Activated T-helper 17 cell treated with anti-CD3 and anti-CD28 coated beads, Interleukin-2, amount 50 U/mL, for 72 hours (primary cell): Measurements from ENCODE around the gene NET1. TPM values are rescaled to one million over a fixed set of nuclear protein-coding genes. Genes with fewer than 3 reads are reported as not detected.
A peak's percentile ranks its signal among the peaks of the same experiment; 100 is the strongest.
"Not testable (repeated sequence)": the region's sequence is repeated elsewhere in the genome, so short reads cannot be mapped to it uniquely, and the experiment has no call there.

Experiments
- ATAC-seq: fragments of 150-1000 bp; cut with Tn5 transposase; replicated peaks from 2 replicates; pipeline ENCODE4 v1.10.0; 2021; ENCODE audit warnings: mild to moderate bottlenecking, moderate library complexity
- H3K27ac Mint-ChIP-seq: one replicate; pipeline ENCODE4 v1.8.0; 2022; ENCODE audit warnings: mixed read lengths
- H3K27me3 Mint-ChIP-seq: one replicate; pipeline ENCODE4 v1.8.0; 2022; ENCODE audit warnings: mixed read lengths
- H3K36me3 Mint-ChIP-seq: one replicate; pipeline ENCODE4 v1.8.0; 2022; ENCODE audit warnings: low read depth, mild to moderate bottlenecking, mixed read lengths
- H3K4me1 Mint-ChIP-seq: one replicate; pipeline ENCODE4 v1.8.0; 2022; ENCODE audit warnings: mixed read lengths
- H3K4me3 Mint-ChIP-seq: one replicate; pipeline ENCODE4 v1.8.0; 2022; ENCODE audit warnings: mild to moderate bottlenecking, mixed read lengths
- H3K9me3 Mint-ChIP-seq: one replicate; pipeline ENCODE4 v1.8.0; 2022; ENCODE audit warnings: mixed read lengths
- total RNA-seq, 2 donors: library from RNA; stranded (reverse); gene quantifications; one replicate each; pipeline ENCODE4 v1.2.3, GENCODE V29; 2022

NET1 gene, protein sequence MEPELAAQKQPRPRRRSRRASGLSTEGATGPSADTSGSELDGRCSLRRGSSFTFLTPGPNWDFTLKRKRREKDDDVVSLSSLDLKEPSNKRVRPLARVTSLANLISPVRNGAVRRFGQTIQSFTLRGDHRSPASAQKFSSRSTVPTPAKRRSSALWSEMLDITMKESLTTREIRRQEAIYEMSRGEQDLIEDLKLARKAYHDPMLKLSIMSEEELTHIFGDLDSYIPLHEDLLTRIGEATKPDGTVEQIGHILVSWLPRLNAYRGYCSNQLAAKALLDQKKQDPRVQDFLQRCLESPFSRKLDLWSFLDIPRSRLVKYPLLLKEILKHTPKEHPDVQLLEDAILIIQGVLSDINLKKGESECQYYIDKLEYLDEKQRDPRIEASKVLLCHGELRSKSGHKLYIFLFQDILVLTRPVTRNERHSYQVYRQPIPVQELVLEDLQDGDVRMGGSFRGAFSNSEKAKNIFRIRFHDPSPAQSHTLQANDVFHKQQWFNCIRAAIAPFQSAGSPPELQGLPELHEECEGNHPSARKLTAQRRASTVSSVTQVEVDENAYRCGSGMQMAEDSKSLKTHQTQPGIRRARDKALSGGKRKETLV
- total RNA-seq = 10 to 100 TPM; 17.0 to 39.6 TPM

DNA sequence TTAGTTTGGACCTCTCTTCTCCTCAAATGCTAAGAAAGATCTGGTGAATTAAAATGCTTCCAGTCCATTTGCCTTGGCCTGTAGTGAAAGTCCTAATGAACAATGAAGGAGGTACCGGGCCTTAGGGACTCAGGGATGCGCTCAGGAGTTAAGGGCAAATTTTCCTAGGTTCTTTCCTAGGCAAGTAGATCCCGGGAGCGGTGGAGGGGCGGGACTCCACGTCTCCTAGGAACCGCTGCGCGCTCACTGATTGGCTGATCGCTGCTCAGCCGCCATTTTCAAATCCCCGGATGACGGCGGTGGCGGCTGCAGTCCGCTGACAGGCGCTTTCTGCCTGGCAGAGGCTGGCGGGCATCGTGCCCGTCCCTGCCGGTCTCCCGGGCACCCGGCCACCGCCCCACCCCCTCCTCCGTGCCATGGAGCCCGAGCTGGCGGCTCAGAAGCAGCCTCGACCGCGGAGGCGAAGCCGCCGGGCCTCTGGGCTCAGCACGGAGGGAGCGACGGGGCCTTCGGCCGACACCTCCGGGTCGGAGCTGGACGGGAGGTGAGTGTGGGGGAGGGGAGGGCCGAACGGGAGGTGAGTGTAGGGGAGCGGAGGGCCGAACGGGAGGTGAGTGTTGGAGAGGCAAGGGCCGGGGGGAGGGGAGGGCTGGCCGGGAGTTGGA lies at the start of gene NET1:
Gene NET1, plus strand, starts transcription at position 281 of the 665 bp plus-strand sequence. Its CDS starts 136 bp downstream, at position 417.
- Mint-ChIP-seq H3K4me3 (no peak within 1 kb of the TSS), H3K9me3 (no peaks in the 10 kb centered on the region), H3K4me1 (no peaks in the 10 kb centered on the region), H3K27ac (peak within 1 kb of the TSS; percentile 18), H3K36me3 (no peaks in the 10 kb centered on the region), H3K27me3 (peaks cover 16% of the 10 kb centered on the region)
- ATAC-seq = peak; percentile 97

DNA sequence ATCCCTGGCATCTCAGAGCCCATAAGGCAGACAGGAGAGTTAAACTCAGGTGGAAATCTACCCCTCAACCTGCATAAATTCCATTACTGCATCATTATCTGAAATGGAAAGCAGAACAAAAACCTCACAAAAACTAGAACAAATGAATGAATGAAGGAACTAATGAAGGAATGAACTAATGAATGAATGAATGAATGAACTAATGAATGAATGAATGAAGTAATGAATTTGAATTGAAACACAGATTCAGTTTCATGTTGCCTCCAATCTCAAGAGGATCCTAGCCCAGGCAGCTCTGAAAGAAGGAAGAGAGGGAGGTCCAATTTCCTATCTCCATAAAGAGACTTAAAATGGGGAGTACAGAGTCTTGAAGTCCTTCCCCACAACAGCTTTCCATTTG lies 49.5 kb upstream of the NET1 start:
- Mint-ChIP-seq H3K9me3 (no peaks in the 10 kb centered on the region), H3K4me1 (no peaks in the 10 kb centered on the region), H3K4me3 (no peak overlapping the region), H3K27me3 (peaks cover 19% of the 10 kb centered on the region), H3K27ac (no peak overlapping the region), H3K36me3 (no peaks in the 10 kb centered on the region)
- no peak for ATAC-seq

DNA sequence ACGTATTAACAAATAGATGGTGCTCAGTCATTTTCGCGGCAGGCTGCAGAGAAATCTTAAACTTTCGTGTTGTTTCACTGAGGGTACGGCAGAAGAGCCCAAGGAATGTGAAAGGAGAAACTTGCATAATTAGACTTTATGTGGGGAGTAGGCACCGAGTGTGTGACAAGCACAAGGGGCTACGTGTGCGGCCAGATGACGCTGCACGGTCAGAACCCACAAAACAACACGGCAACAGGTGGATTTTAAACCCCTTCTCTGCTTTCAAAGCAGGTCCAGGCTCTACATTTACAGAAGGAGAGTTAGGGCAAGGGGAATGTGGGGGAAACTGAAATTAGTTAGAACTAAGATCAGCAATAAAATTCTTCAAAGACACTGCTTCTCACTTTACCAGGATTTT lies 48.0 kb upstream of the NET1 start:
- peaks cover 12% of the 10 kb centered on the region for H3K27me3 Mint-ChIP-seq
- no peaks in the 10 kb centered on the region for H3K36me3 Mint-ChIP-seq
- H3K27ac Mint-ChIP-seq = no peak overlapping the region
- ATAC-seq = no peak
- no peak overlapping the region for H3K4me3 Mint-ChIP-seq
- H3K9me3 Mint-ChIP-seq = no peaks in the 10 kb centered on the region
- no peaks in the 10 kb centered on the region for H3K4me1 Mint-ChIP-seq

DNA sequence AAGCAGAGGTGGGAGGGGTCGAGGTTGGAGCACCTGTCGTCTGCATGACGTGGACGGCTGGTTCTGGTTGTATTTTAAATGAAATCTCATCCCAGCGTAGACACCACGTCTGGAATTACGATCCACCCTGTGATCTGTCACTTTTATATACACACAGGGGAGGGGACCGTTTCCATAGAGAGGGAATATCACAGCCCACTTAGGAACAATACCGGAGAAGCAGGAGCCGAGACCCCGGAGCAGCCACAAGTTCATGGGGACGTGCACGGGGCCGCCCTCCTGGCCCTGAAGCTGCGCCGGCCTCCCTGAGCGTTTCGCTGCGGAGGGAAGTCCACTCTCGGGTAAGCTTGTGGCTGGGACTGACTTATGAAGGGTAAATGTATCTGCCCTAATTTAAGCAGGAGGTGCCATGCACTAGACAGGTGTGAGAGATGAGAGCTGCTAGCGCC lies 47.4 kb upstream of the NET1 start, which contains the start of gene UCN3:
Gene UCN3, plus strand, starts transcription at position 77 of the 449 bp plus-strand sequence. CDS start 8,755 bp downstream, outside the sequence.
- no peak within 1 kb of the TSS for H3K4me3 Mint-ChIP-seq
- ATAC-seq = no peak
- H3K27ac Mint-ChIP-seq = no peak within 1 kb of the TSS
- no peaks in the 10 kb centered on the region for H3K9me3 Mint-ChIP-seq
- peaks cover 9% of the 10 kb centered on the region for H3K27me3 Mint-ChIP-seq
- no peaks in the 10 kb centered on the region for H3K4me1 Mint-ChIP-seq
- H3K36me3 Mint-ChIP-seq = no peaks in the 10 kb centered on the region

DNA sequence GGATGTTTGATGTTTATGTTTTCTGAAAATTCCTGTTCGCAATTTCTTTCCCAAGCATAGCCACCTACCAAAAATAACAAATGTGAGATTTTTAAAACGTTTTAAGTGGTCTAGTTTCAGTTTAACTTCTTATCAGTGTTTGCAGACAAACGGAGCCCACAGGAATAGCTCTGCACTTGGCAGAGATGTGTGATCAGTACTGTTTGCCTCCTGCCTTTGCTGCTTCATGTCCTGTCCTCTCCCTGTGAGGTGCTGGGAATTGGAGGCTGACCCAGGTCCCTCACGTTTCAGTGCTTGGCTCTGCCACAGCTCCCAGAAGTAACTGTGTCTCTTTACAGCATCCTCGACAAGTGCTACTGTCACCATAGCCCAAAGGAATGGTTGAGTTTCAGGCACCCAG lies 46.4 kb upstream of the NET1 start:
- no peak for ATAC-seq
- no peak overlapping the region for H3K4me3 Mint-ChIP-seq
- H3K9me3 Mint-ChIP-seq = peaks cover 7% of the 10 kb centered on the region
- H3K27ac Mint-ChIP-seq = no peak overlapping the region
- peaks cover 4% of the 10 kb centered on the region for H3K27me3 Mint-ChIP-seq
- no peaks in the 10 kb centered on the region for H3K36me3 Mint-ChIP-seq
- H3K4me1 Mint-ChIP-seq = peaks cover 3% of the 10 kb centered on the region

DNA sequence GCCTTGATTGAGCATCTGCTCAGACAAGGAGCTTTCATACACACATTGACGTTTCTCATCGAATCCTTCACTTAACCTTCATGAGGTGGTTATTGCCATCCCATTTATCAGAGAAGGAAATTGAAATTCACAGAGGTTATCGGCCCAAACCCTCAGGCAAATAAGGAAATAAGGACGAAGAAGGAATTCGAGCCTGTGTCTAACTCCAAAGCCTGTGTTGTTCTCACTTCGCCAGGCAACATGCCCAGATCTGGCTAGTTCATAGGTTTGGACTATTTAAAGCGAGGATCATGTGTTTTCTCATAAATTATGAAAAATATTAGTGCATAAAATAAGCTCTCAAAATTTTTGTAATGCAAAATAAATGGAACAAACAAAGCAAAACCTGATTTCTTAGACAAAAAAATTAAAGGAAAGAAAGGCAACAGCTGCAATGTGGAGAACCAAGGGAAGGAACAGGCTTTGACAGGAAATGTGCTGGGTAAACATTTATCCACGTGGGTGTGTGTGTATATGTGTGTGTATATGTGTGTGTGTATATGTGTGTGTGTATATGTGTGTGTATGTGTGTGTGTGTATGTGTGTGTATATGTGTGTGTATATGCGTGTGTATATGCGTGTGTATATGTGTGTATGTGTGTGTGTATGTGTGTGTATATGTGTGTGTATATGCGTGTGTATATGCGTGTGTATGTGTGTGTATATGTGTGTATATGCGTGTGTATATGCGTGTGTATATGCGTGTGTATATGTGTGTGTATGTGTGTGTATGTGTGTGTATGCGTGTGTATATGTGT lies 42.8 kb upstream of the NET1 start:
- Mint-ChIP-seq H3K36me3 (no peaks in the 10 kb centered on the region), H3K4me1 (peaks cover 3% of the 10 kb centered on the region), H3K9me3 (peaks cover 9% of the 10 kb centered on the region), H3K27me3 (no peaks in the 10 kb centered on the region), H3K27ac (no peak overlapping the region), H3K4me3 (no peak overlapping the region)
- ATAC-seq = no peak

DNA sequence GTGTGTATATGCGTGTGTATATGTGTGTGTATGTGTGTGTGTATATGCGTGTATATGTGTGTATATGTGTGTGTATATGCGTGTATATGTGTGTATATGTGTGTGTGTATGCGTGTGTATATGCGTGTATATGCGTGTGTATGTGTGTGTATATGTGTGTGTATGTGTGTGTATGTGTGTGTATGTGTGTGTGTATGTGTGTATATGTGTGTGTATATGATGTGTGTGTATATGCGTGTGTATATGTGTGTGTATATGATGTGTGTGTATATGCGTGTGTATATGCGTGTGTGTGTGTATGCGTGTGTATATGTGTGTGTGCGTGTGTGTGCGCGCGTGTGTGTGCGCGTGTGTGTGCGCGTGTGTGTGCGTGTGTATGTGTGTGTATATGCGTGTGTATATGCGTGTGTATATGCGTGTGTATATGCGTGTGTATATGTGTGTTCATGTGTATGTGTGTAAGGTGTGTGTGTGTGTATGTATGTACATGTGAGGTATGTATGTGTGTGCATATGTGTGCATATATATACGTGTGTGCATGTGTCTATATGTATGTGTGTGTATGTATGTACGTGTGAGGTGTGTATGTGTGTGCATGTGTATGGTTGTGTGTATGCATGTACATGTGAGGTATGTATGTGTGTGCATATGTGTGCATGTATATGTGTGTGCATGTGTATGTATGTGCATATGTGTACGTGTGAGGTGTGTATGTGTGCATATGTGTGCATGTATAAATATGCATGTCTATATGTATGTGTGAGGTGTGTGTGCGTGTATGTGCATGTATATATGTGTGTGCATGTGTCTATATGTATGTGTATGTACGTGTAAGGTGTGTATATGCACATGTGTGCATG lies 41.6 kb upstream of the NET1 start:
- Mint-ChIP-seq H3K9me3 (peaks cover 9% of the 10 kb centered on the region), H3K27ac (no peak overlapping the region), H3K36me3 (no peaks in the 10 kb centered on the region), H3K27me3 (no peaks in the 10 kb centered on the region), H3K4me1 (peaks cover 3% of the 10 kb centered on the region), H3K4me3 (no peak overlapping the region)
- ATAC-seq = no peak

DNA sequence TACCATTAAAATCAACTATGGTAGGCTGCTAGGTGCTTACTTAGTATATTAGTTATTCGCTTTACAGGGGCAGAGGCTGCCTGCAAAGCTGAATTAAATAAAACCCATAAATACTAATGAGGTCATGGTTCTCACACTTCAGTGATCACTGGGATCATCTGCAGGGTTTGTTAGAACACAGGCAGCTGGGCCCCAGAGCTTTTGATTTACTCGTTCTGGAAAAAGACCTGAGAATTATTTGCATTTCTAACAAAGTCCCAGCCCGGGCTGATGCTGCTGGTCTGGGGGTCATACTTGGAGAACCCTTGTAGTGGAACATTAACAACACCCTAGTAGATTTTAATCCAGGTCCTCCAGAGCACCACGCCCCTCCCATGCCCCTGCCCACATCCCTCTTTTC lies 39.0 kb upstream of the NET1 start:
- no peak overlapping the region for H3K4me3 Mint-ChIP-seq
- ATAC-seq = no peak
- no peaks in the 10 kb centered on the region for H3K36me3 Mint-ChIP-seq
- H3K27me3 Mint-ChIP-seq = no peaks in the 10 kb centered on the region
- peaks cover 3% of the 10 kb centered on the region for H3K4me1 Mint-ChIP-seq
- peaks cover 9% of the 10 kb centered on the region for H3K9me3 Mint-ChIP-seq
- H3K27ac Mint-ChIP-seq = no peak overlapping the region

DNA sequence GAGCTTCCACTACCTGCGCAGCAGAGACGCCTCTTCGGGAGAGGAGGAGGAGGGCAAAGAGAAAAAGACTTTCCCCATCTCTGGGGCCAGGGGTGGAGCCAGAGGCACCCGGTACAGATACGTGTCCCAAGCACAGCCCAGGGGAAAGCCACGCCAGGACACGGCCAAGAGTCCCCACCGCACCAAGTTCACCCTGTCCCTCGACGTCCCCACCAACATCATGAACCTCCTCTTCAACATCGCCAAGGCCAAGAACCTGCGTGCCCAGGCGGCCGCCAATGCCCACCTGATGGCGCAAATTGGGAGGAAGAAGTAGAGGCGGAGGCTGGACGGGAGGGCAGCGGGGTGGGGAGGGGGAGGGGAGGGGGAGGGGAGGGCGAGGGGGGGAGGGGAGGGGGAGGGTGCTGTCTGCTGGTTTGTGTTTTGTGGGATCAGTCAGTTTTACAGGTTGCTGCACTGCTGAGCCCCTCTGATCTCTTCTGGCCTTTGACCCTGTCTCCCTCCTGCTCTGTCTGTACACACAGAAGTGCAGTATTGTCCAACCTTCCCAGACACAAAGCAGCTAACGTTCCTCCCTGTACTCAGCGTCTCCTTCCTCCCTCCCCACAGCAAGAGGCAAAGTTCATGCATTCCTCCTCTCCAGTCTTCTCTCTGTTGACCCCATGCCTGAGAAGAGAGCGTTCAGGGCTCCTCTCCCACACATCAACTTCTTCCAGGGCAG lies 38.3 kb upstream of the NET1 start:
- Mint-ChIP-seq H3K27me3 (no peaks in the 10 kb centered on the region), H3K36me3 (no peaks in the 10 kb centered on the region), H3K4me1 (peaks cover 3% of the 10 kb centered on the region), H3K27ac (no peak overlapping the region), H3K9me3 (peaks cover 9% of the 10 kb centered on the region), H3K4me3 (no peak overlapping the region)
- ATAC-seq = no peak

DNA sequence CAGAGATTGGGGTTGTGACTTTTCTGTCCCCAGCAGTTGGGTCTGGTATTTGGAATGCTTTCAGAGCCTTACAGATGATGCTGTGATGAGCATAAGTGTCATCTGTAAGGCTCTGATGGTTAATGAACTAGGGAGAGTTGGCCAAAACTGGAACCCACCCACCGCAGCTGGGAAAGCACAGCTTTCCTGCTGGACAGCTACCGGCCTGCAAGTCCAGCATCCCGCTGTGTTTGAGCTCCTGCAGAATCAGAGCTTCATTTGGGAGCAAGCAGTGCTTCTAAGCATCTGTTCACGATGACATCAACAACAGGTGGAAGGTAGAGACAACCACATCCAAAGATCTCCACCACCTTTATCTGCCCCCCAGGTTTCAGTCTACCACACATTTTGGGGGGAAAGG lies 35.9 kb upstream of the NET1 start:
- H3K4me3 Mint-ChIP-seq = no peak overlapping the region
- H3K4me1 Mint-ChIP-seq = no peaks in the 10 kb centered on the region
- no peaks in the 10 kb centered on the region for H3K9me3 Mint-ChIP-seq
- H3K27me3 Mint-ChIP-seq = no peaks in the 10 kb centered on the region
- H3K27ac Mint-ChIP-seq = no peak overlapping the region
- no peak for ATAC-seq
- no peaks in the 10 kb centered on the region for H3K36me3 Mint-ChIP-seq

DNA sequence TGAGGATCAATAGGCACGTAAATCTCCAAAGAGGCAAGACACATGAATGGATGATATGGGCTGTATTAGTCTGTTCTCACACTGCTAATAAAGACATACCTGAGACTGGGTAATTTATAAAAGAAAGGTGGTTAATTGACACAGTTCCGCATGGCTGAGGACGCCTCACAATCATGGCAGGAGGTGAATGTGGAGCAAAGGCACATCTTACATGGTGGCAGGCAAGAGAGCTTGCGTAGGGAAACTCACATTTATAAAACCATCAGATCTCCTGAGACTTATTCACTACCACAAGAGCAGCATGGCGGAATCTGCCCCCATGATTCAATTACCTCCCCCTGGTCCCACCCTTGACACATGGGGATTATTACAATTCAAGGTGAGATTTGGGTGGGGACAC lies 33.2 kb upstream of the NET1 start:
- H3K27me3 Mint-ChIP-seq, H3K4me3 Mint-ChIP-seq, H3K9me3 Mint-ChIP-seq, H3K27ac Mint-ChIP-seq, H3K36me3 Mint-ChIP-seq, H3K4me1 Mint-ChIP-seq, ATAC-seq: not testable (repeated sequence)

DNA sequence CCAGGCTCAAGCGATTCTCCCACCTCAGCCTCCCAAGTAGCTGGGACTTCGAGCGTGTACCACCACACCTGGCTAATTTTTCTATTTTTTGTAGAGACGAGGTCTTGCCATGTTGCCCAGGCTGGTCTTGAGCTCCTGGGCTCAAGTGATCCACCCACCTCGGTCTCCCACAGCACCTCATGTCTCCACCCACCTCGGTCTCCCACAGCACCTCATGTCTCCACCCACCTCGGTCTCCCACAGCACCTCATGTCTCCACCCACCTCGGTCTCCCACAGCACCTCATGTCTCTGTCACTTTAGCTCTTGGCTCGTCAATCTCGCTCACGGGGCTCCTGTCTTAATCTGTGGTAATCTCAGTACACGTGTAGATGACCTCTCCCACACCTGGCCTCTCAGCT lies 32.0 kb upstream of the NET1 start:
- not testable (repeated sequence) for H3K9me3 Mint-ChIP-seq, H3K27me3 Mint-ChIP-seq, ATAC-seq, H3K36me3 Mint-ChIP-seq, H3K4me3 Mint-ChIP-seq, H3K27ac Mint-ChIP-seq, H3K4me1 Mint-ChIP-seq

DNA sequence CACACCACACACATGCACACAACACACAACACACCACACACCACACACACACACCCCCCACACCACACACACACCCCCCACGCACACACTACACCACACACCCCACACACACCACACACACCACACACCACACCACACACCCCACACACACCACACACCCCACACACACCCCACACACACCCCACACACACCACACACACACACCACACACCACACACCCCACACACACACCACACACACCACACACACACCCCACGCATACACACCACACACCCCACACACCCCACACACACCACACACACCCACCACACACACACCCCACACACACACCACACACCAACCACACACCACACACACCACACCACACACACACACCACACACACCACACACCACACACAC lies 31.2 kb upstream of the NET1 start:
- Mint-ChIP-seq H3K4me1 (no peaks in the 10 kb centered on the region), H3K27me3 (peaks cover 3% of the 10 kb centered on the region), H3K27ac (no peak overlapping the region), H3K4me3 (no peak overlapping the region), H3K36me3 (no peaks in the 10 kb centered on the region), H3K9me3 (no peaks in the 10 kb centered on the region)
- no peak for ATAC-seq
